ENCODE data around the gene C13orf46.

Gene C13orf46

DNA sequence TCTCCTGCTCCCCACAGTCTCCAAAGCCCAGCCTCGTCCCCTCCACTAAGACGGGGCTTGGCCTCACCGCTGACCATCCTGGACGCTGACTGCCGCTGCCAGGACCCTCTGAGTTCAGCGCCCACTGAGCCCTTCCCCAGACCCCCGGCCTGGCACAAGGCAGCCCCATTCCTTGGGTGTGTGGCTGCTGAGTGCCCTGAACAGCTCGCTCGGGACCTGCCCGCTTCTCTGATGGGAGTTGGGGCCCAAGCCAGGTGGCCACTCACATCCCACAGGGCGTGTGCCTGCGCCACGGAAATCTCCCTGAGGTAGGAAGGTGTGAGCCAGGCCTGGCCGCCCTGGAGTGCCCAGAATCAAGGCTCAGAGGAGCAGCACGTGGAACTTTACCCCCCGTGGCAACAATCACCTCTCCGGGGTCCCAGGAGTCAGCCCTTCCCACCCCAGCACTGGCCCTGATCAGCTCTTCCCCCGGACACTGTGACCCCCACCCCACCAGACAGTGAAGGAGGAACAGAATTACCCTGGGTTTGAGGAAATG is 20.8 kb downstream of the C13orf46 start:
- no peak for DNase-seq

DNA sequence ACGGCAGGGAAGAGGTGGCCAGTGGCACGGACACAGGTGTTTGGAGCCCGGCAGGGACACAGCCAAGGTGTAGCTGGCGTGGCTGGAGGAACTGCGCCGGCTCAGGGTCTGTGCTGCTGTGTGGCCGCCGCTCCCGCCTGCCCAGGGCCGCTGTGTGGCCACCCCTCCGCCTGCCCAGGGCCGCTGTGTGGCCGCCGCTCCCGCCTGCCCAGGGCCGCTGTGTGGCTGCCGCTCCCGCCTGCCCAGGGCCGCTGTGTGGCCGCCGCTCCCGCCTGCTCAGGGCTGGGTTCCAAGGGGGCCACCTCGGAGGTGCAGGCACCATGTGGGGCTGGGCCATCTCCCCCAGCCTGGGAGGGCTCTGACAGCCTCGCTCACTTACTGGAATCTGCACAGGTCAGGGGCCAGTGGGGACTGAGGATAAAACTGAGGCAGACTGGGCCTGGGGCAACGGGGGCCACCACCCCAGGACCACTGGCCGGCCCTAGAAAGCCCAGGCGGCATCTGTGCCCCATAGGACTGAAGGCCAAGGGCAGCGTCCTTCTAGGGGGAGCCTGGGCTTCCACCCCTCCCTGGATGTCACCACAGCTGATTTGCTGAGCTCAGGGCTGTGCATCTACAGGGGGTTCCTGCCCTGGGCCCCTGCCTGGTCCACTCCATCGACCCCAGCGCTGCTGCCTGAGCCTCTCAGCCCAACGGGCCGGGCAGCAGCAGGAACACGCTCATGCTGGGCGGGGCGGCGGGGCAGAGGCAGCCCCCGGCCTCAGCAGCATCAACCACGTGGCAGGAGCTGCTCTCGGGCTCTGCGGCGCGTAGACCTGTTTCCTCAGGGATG is 21.5 kb downstream of the C13orf46 start:
- DNase-seq: no peak

DNA sequence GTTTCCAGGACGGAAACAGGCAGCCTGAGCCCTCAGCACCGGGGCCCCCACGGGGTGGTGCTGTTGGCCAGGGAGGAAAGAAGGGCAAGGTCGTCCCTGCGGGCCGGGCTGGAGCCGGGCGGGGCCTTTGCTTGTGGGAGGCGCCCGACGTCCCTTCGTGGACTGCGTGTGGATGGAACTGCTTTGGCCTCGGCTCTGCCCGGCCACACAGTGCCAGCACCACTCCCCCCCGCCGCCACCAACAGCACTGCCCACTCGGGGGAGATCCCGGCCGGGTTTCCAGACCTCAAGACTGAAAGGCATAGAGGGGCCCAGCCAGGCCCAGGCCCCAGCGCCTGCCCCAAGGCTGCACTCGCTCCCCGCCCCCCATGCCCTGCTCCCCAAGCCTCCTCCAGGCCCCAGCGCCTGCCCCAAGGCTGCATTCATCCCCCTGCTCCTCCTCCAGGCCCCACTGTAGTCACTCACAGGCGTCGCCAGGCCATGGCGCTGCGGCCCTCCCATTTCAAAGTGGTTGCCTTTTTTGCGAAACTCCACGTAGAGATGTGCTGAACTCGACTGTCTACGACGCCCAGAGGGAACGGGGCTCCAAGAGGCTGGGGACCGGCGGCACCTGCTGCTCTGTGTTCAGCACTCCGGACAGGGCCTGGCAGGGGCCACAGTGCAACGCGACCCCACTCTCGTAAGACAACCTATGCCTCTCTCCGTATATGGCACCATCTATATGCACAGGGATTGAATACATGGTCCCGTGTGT is 22.5 kb downstream of the C13orf46 start:
- DNase-seq: no peak

DNA sequence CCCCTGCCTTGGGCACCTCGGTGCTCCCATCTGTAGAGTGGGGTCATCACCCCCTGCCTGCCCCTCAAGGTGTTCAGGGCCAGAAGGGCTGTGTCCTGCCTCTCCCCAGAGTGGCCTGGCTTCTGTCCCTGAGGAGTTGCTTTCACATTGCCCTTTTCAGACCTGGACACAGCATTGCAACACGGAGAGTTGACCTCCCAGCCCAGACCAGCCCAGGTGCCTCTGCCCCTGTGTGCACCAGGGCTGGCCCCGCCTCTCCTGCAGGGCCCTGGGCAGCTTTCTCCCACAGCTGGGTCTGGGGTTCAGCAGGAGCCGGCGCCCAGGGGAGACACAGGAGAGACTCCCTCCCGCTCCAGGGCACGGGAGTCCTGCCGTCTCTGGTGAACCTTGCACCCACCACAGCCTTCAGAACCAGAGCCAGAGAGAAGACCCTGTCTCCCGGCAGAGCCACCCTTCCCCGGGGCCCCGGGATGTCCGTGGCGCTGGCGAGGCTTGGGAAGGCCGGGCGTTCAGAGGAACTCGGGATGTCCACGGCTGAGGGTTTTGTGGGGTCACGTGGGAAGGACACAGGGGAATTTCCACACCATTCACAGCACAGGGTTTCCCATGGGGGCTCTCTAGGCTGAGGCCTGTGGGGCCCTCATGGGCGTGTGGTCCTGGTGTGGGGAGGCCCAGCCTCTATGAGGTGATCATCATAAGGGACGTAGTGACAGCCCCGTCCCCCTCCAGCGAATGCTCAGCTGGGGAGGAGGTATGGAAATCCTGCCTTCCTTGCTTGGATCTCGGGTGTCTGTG is 23.2 kb downstream of the C13orf46 start:
- no peak for DNase-seq

DNA sequence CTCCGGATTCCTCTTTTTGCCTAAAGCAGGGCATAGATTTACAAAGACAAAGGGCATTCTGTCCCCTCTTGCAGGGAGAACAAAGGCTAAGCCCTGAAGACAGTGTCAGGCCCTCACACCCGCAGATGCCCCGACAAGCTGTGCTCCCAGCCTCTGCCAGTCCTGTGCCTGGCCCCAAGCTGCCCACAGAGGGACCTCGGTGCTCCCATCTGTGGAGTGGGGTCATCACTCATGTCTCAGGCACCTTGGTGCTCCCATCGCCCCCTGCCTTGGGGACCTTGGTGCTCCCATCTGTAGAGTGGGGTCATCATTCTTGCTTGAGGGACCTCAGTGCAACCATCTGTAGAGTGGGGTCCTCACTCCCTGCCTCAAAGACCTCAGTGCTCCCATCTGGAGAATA is 24.3 kb downstream of the C13orf46 start:
- no peak for DNase-seq

DNA sequence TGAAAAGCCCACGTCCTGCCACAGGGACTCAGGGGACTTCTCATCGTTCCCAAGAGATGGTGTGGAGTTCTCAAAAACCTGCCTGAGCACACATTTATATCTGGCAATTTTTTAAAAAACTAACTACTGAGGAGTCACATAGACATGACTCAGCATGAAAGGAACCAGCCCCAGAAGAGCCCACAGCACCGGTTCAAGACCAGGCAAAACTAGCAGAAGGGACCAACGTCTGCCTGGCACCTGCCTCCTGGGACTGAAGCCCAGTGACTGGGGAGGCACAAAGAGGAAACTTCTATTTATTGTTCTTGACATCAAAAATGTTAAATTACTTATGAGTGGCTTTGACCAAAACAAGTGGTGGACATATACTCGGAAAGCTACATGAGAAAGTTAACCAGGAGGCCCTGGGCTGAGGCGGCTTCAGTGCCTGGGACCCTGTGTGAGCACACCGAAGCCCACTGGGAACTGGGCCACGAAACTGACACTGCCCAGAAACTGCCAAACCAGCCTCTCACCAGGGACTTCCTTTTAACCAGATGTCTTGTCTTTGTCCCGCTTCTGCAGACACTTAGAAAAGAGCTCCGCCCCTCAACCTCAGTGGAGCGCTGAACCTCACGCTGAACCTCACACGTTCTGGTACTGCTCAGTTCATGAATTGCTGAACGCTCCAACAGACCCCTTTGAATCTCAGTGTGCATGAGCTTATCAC is 25.7 kb downstream of the C13orf46 start:
- no peak for DNase-seq

DNA sequence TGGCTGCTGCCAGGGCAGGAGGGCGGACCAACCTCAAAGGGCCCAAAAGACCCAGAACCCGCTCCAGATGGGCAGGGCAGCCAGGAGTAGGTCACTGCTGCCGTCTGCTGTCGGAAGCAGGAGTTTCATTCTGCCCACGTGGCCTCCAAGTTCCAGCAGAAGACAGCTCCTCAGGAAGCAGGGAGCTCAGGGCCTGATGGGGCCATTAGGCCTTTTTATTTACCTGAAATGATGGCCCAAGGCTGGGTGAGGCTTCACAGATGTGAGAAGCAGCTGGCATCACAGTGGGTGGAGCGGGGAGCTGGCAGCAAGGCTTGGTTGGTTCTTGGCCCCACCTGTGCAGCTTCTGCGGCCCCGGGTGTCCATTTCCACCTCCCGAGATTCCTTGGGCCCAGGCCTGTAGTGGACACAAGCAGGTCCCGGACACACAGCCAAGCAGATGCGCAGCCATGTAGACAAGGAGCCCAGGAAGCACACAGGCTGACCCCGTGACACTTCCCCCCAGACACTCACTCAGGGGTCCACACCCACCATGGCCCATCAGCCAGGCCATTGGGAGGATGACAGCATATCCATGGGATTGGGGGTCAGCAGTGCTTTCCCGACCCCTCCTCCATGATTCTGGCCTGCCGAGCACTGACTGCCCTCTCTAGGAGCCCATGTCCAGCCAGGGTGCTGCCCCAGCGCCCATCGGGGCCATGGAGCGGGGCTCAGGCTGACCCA is 26.4 kb downstream of the C13orf46 start:
- DNase-seq: no peak

DNA sequence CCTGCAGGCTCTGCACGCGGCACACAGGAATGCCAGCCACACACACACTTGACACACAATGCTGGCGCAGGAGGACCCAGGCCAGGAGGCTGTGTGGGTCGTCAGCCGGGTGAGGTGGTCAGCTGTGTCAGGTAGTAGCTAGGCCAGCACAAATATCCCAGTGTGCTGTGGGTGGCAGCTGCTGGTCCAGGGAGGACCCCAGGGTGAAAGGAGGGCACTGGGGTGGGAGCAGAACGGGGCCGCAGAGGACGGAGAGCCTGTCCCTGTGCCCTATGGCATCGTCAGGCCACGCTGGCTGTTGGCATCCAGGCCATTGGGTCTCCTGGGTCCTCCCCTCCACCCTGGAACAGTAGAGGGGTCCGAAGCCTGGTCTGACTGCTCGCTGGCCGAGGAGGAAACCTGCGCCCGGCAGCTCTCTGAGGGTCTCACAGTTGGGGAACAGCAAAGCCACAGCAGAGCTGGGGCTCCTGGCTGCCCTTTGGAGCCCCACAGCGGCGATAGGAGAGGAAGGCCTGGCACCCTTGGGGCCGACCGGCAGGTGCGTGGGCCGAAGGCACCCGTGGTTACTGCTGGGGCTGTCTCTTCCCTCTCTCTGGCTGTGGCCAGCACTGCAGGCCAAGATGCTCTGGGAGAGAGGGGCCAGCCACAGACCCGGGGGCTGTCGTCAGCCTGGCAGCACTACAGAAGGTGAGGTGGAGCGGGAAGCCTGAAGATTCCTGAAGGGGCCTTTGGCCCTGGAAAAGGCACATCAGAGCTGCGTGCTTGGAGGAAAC is 27.3 kb downstream of the C13orf46 start:
- DNase-seq: no peak

DNA sequence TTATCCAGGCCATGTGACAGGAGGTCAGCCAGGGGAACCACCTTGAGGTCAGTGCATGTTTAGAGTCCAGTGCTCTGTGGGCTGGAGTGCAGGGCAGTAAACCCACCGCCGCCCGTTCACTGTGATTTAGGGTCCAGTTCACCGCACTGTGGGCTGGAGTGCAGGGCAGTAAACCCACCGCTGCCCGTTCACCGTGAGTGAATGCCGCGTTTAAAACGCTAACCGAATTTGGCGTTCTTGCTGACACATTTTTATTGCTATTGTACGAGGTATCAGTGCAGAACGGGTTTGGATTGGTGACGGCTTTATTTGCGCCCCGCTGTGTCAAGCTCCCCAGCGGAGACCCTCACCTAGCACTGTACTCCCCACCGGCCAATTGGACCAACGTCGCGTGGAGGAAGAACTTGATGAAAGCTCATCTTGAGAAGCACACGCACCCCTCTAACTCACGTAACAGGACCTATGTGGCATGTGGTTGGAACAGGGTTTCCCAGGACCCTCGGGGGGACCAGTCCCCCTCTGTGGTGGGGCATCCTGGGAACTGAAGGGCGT is 27.9 kb downstream of the C13orf46 start:
- DNase-seq: no peak

DNA sequence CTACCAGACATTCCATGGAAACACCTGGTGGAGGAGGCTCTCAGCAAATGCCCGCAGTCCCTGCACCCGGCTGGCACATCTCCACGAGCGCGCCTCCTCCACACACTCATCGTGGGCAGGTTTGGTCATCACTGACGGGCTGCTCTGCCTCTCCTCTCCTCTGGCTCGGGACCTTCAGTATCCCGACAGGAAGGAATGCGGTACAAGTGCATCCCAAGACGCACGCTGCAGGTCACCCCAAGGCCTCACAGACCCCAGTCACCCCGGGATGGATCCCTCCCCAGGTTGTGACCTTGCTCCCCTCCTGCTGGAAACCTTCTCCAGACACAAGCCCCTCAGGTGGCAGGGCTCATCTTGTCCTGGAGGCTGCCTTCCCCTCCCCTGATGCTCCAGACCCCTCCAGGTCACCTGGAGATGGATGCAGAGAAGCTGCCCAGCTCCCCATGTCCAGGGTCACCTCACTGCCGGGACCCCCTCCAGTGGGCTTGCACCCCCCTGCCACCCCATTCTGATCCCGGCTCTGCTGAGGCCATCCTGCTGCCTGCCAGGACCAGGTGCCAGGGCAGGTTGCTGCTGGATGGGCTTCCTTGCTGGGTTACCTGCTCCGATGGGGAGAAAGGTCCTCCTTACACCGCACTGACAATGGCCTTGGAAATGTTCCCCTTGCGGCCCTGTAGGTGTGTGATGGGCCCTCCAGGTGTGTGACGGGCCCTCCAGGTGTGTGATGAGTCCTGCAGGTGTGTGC is 29.9 kb downstream of the C13orf46 start:
- DNase-seq: no peak

DNA sequence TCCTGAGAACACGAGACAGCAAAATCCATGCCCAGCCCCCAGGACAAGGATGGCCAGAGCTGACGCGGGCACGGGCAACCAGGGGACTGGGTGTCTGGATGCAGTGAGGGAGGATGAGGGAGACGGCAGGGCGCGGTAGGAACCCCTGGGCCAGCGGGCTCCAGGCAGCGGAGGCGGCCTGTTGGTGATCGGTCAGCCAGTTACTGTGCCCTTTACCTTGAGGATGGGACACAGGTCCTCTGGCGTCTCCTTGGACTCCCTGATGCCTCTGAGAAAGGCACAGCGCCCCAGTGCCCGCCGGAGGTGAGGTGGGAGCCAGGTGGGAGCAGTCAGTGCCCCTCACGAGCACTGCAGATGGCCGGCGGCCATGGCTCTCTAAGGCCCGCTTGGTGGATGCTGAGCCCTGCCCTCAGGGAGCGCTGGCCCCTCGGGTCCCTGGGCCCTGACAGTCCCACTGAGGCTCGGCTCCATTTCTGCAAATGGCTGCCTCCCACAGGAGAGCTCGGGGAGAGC is 31.2 kb downstream of the C13orf46 start:
- DNase-seq: no peak

DNA sequence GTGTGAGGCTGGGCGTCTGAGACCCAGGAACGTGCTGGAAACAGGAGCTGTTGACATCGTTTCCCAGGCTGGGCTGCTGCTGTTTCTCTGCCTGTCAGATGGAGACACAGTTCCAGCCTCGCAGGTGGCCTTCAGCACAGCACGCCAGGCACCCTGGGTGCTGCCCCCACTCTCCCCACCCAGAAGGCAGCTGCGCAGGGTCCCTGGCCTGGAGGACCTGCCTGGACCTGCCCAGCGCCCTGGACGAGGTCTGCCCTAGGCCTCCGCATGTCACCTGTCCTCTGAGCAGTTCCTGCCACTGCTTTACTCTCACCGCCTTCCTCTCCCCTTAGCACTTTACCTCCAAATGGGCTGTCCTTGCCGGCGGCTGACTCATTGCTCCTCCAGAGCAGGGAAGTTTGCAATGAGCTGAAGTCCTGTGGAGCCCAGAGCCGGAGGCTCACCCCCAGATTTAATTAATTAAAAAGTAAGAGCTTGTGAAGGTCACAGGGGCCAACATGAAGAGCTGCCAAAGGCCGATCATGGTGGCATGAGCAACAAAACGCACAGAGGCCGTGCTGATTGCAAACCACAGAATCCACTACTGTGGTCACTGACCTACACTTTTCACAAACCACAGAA is 32.2 kb downstream of the C13orf46 start:
- peak in 1 of 2 experiments; percentile 35 for DNase-seq

DNA sequence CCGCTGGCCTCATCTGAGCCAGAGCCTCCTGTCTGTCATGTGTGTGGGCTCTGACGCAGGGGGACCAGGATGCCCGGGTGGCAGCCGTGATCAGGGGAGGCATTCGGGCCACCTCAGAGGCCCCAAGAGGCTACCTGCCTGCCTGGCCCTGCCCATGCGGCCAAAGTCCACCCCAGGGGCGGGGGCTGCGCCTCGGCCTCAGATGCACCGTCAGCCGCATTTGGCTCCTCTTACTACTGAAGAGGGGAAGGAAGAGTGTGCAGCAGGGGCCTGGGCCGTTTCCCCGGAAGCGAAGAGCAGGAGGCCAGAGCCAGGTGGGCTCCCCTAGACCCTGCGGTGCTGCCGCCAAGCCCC is 34.0 kb downstream of the C13orf46 start:
- DNase-seq: no peak

DNA sequence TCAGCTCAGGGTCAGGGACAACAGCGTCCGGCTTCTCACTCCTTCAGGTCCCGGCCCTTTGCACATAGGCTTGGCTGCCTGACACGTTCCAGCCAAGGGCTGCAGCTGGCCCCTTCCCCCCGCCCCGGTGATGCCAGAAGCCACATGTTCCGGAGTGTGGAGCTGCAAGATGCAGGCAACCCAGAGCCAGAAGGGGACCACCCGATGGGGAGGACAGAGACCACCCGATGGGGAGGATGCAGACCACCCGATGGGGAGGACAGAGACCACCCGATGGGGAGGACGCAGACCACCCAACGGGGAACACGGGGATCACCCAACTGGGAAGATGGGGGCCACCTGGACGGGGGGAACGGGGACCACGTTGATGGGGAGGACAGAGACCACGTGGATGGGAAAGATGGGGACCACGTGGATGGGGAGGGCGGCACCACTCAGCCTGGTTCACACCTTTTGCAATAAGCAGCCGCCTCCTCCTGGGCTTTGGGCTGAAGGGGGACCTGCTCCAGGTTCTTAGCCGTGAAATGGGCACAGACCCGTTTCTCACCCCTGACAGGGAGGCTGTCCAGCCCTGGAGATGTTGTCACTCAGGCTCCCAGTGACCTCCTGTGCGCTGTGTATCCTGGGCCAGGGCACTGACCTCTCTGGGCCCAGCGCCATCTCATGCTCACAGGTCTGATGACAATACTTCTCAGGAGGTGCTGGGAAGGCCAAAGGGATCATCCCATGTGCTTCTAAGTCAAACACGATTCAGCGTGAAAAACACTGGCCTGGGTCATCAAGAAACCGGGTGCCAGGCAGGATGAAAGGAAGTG is 34.5 kb downstream of the C13orf46 start:
- DNase-seq: no peak

DNA sequence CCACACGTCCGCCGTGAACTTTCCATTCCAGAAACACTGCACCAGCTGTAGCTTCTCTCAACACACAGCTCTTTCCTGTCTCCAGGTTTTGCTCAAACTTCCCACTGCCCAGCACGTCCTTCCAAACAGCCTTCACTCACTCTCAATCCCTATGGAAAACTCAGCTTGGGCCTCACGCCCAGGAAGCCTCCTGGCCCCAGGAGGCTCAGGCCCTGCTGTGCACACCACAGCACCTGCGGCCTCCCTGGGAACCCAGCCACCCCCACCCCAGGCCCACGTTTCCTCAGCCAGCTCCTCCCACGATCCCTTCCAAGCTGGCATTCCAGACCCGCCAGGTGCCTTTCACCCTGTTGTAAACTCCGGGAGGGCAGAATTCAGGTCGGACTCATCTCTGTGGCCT is 35.2 kb downstream of the C13orf46 start:
- DNase-seq: peak; percentile 13 to 60

DNA sequence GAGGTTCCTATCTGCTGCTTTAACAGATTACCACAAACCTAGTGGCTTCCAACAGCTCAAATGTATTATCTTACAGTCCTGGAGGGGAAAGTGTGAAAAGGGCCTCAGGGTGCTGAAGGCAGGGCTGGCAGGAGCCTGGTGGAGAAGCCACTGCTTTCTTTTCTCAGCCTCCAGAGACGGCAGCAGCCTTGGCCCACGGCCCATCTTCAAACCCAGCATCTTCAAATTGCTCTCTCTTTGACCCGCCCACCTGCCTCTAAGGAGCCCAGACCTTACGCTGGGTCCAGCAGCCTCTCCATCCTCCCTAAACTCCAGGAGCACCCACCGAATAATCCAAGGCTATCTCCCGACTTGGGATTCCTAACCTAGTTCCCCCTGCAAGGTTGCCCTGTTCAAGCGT is 35.6 kb downstream of the C13orf46 start:
- DNase-seq: no peak

DNA sequence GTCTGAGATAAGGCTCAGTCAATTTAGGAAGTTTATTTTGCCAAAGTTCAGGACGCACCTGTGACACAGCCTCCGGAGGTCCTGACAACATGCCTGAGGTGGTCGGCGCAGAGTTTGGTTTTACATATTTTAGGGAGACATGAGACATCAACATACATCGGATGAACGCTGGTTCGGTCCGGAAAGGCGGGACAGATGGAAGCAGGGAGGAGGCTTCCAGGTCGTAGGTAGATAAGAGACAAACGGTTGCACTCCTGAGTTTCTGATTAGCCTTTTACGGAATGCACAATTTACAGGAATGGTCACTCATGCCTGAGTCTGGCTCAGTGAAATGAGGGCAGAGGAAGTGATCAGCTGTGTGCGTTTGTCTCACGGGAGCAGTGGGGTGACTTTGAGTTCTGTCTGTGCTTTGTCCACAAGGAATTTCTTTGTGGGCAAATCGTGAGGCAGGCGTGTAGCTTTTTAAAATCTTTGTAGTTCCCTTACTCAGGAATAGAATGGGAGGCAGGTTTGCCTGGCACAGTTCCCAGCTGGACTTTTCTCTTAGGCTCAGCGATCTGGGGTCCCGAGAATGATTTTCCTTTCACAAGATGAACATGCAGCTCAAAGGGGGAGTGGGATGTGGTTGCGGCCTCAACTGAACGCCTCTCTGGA is 36.2 kb downstream of the C13orf46 start:
- DNase-seq: no peak

DNA sequence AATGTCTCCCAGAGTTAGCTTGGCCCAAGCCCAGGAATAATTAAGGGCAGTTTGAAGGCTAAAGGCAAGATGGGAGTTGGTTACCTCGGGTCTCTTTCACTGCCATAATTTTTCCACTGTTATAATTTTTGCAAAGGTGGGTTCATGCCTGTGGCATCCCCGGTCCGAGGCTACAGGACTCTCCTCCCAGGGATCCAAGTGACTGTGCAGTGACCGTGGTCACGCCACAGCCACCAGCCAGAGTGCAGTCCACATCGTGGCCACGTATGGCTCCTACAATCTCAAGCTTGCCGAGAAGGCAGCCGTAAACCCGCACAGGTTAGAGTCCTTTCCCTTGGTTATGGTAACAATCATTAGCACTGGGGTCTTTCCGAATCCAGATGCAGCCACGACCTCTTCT is 36.8 kb downstream of the C13orf46 start:
- DNase-seq: peak in 1 of 2 experiments; percentile 5

All from NCI-H2081 (cell line).